Smooth muscle cell of trachea (primary cell): ENCODE results near the gene ITIH3. TPM values are rescaled to one million over a fixed set of nuclear protein-coding genes. Genes with fewer than 3 reads are reported as not detected.

Experiments
- total RNA-seq: library from RNA; depleted of rRNA; stranded (reverse); fragments of >200 nt; gene quantifications from 2 replicates; pipeline ENCODE4 v1.2.1, GENCODE V29; 2014

Gene ITIH3, protein sequence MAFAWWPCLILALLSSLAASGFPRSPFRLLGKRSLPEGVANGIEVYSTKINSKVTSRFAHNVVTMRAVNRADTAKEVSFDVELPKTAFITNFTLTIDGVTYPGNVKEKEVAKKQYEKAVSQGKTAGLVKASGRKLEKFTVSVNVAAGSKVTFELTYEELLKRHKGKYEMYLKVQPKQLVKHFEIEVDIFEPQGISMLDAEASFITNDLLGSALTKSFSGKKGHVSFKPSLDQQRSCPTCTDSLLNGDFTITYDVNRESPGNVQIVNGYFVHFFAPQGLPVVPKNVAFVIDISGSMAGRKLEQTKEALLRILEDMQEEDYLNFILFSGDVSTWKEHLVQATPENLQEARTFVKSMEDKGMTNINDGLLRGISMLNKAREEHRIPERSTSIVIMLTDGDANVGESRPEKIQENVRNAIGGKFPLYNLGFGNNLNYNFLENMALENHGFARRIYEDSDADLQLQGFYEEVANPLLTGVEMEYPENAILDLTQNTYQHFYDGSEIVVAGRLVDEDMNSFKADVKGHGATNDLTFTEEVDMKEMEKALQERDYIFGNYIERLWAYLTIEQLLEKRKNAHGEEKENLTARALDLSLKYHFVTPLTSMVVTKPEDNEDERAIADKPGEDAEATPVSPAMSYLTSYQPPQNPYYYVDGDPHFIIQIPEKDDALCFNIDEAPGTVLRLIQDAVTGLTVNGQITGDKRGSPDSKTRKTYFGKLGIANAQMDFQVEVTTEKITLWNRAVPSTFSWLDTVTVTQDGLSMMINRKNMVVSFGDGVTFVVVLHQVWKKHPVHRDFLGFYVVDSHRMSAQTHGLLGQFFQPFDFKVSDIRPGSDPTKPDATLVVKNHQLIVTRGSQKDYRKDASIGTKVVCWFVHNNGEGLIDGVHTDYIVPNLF
- total RNA-seq = not detected in 2 replicates

DNA sequence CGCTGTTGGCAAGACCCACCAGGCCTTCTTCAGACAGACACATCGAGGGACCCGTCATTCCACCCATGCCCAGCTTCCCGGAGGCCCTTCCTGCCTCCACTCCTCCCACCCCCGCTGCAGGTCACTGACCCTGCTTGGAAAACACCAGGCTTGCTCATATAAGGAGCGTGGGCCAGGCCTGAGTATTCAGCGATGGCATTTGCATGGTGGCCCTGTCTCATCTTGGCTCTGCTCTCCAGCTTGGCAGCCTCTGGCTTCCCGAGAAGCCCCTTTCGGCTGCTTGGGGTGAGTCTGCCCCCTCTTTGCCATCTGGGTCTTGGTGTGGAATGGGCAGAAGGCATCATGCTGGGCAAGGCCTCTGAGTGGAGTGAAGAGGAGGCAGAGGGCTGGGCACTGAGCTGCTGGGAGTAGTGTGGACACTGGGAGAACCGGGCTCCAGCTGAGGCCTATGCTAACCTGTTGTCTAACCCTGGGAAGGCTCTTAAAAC lies at the start of gene ITIH3:
ITIH3 (plus strand) TSS at position 185 of the 488 bp plus-strand sequence; CDS start at position 193, 8 bp downstream.

DNA sequence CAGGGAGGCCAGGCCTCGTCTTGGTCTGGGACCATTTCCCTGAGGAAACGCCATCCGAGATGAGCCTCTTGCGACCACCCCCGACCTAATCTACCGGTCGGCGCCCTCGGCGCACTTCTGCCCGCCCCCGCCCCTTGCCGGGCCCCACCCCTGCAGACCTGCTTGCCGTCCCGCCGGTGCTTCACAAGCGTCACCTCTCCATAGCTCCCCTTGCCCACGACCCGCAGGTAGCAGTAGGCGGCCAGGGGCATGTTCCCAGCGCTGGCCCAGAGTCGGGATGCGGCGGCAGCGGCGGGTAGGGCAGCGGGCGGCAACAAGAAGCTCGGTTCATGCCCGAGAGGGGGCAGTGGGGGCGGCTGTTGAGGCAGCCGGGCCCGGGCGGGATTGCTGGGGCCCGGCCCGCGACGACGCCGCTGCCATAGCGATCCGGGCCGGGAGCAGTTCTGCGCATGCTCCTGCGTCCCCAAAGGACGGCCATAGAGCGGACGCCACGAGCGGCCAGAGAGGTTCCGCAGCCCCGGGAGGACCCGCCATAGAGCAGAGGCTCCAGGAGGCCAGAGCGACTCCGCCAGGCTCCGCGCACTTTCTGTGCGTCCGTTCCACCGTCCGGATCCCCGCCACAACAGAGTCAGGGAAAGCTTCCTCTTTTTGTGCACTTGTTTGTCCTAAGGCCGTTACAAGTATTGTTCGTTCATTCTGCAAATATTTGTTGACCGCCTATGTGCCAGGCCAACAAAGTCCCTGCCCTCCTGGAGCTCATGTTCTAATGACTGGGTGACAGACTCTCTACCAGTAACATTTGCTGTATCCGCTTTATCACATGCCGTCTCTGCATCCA lies 23.9 kb upstream of the ITIH3 start, which contains the start of gene NEK4:
NEK4 (minus strand) TSS at position 445 of the 838 bp plus-strand sequence; CDS start at position 251, 194 bp downstream.

GRCh38 chr3:52777127-52777958 lies 17.3 kb upstream of the ITIH3 start, which contains the start of gene ITIH1:
ITIH1 (plus strand) TSS chr3:52777599; CDS start chr3:52777616, 17 bp downstream.

DNA sequence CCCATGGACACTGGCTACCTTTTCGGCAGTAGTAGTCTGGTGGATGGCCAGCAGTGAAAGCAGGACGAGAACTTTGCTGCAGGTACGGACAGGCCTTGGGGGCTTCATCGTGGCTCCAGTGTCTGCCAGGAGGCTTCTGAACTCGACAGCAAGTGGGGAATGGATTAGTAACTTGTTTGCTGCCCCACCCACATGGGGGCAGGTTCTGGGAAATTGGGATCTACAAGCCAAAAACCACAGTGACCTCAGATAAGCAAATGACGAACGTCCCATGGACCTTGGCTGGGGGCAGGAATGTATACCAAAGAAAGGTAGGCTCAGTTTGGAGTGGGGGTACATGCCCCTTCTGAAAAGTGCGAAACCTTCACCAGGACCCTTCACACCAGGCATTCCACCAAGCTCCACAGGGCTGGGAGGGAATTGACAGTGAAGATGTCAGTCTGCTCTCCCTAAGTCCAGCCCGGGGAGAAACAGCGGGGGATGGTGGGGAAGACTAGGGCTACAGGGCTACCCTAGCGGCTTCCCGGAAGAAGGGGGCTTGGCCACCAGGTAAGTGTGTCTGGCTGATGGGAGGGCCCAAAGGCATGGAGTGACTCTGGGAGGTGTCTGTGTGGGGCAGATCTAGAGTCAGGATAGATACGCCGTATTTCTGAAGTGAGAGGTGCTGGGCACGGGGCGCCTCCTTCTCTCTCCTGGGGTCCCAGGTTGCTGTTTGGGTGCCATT lies 36.1 kb downstream of the ITIH3 start, which contains the start of gene ITIH4:
ITIH4 (minus strand) TSS at position 138 of the 724 bp plus-strand sequence; CDS start at position 108, 30 bp downstream.

GRCh38 chr3:52834871-52835501 lies 40.4 kb downstream of the ITIH3 start, which contains the start of gene MUSTN1:
MUSTN1 (minus strand) TSS chr3:52835019; CDS start chr3:52834948, 71 bp downstream.

Other genes starting within 250 kb of the ITIH3 start
- gene PBRM1, start 108.9 kb upstream of the ITIH3 start, total RNA-seq = 59.9 and 78.2 TPM in 2 replicates
- 100 and 101 TPM in 2 replicates for gene GNL3, start 108.8 kb upstream of the ITIH3 start, total RNA-seq
- 125 and 126 TPM in 2 replicates for gene GLT8D1, start 89.0 kb upstream of the ITIH3 start, total RNA-seq
- 60.7 and 68.1 TPM in 2 replicates for gene SPCS1, start 88.7 kb upstream of the ITIH3 start, total RNA-seq
- 25.2 and 27.3 TPM in 2 replicates for gene NEK4, start 23.9 kb upstream of the ITIH3 start, total RNA-seq
- gene ITIH1, start 17.2 kb upstream of the ITIH3 start, total RNA-seq = not detected in 2 replicates
- gene ITIH4, start 35.9 kb downstream of the ITIH3 start, total RNA-seq = 0.44 and 3.3 TPM in 2 replicates
- gene MUSTN1, start 40.2 kb downstream of the ITIH3 start, total RNA-seq = 0.33 TPM in 1 of 2 replicates, not detected in the other
- gene STIMATE, start 102.8 kb downstream of the ITIH3 start, total RNA-seq = 9.9 and 19.0 TPM in 2 replicates